GM18511 (cell line): ENCODE results near the gene PDE11A.
A peak's percentile ranks its signal among the peaks of the same experiment; 100 is the strongest.
"Not testable (repeated sequence)": the region's sequence is repeated elsewhere in the genome, so short reads cannot be mapped to it uniquely, and the experiment has no call there.

Experiments
- ATAC-seq: cut with Tn5 transposase; IDR thresholded peaks from one replicate; pipeline ENCODE4 v1.9.1; 2021; ENCODE audit warnings: mild to moderate bottlenecking, moderate library complexity; ENCODE audit not compliant: unreplicated experiment

The PDE11A gene

GRCh38 chr2:178012639-178013038, 59.9 kb downstream of the PDE11A start:
- no peak for ATAC-seq

- ATAC-seq = no peak
These were observed 62.8 kb downstream of the PDE11A start for GRCh38 chr2:178009813-178010212.

- ATAC-seq = no peak
These were observed 63.8 kb downstream of the PDE11A start for GRCh38 chr2:178008636-178009289.

- ATAC-seq = no peak
These were observed 65.9 kb downstream of the PDE11A start for GRCh38 chr2:178006710-178007109.

- ATAC-seq = no peak
These were observed 66.8 kb downstream of the PDE11A start for GRCh38 chr2:178005756-178006155.

- ATAC-seq = no peak
These were observed 70.5 kb downstream of the PDE11A start for GRCh38 chr2:178002038-178002437.

- no peak for ATAC-seq
These were observed 73.6 kb downstream of the PDE11A start for GRCh38 chr2:177998996-177999395.

- no peak for ATAC-seq
These were observed 74.6 kb downstream of the PDE11A start for GRCh38 chr2:177998006-177998405.

- ATAC-seq = no peak
These were observed 79.6 kb downstream of the PDE11A start for GRCh38 chr2:177992992-177993391.

- no peak for ATAC-seq
These were observed 83.3 kb downstream of the PDE11A start for GRCh38 chr2:177989029-177989885.

- no peak for ATAC-seq
These were observed 87.8 kb downstream of the PDE11A start for GRCh38 chr2:177984749-177985148.

GRCh38 chr2:177983183-177983788, 89.3 kb downstream of the PDE11A start:
- ATAC-seq = peak; percentile 96

- ATAC-seq = no peak
These were observed 99.8 kb downstream of the PDE11A start for GRCh38 chr2:177972782-177973181.

- ATAC-seq = no peak
These were observed 100.5 kb downstream of the PDE11A start for GRCh38 chr2:177972123-177972522.

- ATAC-seq = no peak
These were observed 101.7 kb downstream of the PDE11A start for GRCh38 chr2:177970670-177971454.

GRCh38 chr2:177964892-177965291, 107.7 kb downstream of the PDE11A start:
- no peak for ATAC-seq

- ATAC-seq = no peak
These were observed 120.4 kb downstream of the PDE11A start for GRCh38 chr2:177952151-177952550.

GRCh38 chr2:177947598-177947997, 125.0 kb downstream of the PDE11A start:
- not testable (repeated sequence) for ATAC-seq

- ATAC-seq = not testable (repeated sequence)
These were observed 128.0 kb downstream of the PDE11A start for GRCh38 chr2:177944530-177944929.

GRCh38 chr2:177942731-177943130, 129.8 kb downstream of the PDE11A start:
- ATAC-seq = no peak

- ATAC-seq = no peak
These were observed 133.4 kb downstream of the PDE11A start for GRCh38 chr2:177939211-177939610.
